ENCODE data around the gene APBB2.
A peak's percentile ranks its signal among the peaks of the same experiment; 100 is the strongest.

The APBB2 gene

DNA sequence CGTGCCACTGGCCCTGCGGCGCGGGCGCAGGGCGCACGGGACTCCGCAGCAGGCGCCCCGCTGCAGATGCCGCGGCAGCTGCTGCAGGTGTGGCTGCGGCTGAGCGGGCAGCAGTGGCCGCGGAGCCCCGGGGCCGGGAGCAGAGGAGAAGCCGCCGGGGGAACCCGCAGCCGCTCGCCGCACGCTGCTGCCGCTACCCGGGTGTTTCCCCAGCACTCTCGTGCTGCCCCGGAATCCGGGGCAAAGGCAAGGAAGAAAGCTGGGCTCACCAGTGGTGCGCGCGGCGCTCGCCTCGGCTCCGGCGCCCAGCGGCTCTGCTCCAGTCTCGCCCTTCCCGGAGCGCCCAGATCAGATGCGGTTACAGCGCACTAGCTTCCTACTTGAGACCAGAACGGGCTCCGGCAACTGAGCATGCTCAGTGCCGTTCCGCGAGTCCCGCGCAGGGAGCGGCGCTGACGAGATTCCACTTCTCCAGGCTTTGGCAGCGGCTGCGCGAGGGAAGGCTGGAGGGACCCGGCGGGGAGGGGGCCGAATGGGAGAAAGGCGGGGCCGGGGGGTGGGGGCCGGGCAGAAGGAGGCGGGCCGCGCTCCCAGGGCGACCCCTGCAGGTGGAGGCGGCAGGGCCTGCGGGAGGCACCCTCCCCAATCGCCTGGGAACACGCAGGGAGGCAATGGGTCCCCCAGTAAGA is at the start of gene APBB2:
TSS of gene APBB2 (minus strand) at position 407 of the 689 bp plus-strand sequence. CDS start 181,288 bp downstream, outside the sequence.
- H3K27me3 Mint-ChIP-seq = peaks cover 78% of the 10 kb centered on the region
- DNase-seq (peak; percentile 66 to 72), ATAC-seq (peak; percentile 73)
- peak within 1 kb of the TSS; percentile 80 to 90 for H3K4me3 Mint-ChIP-seq
- peaks cover 38% of the 10 kb centered on the region for H3K4me1 Mint-ChIP-seq
- peak within 1 kb of the TSS; percentile 54 to 72 for H3K27ac Mint-ChIP-seq
- no peaks in the 10 kb centered on the region for H3K9me3 Mint-ChIP-seq

DNA sequence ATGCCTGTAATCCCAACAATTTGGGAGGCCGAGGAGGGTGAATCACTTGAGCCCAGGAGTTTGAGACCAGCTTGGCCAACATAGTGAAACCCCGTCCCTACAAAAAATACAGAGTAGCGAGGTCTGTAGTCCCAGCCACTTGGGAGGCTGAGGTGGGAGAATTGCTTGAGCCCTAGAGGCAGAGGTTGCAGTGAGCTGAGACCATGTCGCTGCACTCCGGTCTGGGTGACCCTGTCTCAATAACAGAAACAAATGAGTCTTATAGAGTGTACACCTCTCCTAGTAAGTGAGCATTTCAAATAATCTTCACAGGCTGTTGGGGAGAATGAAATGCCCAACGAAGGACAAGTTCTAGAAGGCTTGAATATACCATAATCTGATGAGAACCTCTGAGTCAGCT is 47.9 kb upstream of the APBB2 start:
- Mint-ChIP-seq H3K9me3 (no peaks in the 10 kb centered on the region), H3K4me1 (peaks cover 8% of the 10 kb centered on the region), H3K27ac (no peak overlapping the region), H3K4me3 (no peak overlapping the region), H3K27me3 (peaks cover 48% of the 10 kb centered on the region)
- ATAC-seq = no peak
- DNase-seq = no peak

DNA sequence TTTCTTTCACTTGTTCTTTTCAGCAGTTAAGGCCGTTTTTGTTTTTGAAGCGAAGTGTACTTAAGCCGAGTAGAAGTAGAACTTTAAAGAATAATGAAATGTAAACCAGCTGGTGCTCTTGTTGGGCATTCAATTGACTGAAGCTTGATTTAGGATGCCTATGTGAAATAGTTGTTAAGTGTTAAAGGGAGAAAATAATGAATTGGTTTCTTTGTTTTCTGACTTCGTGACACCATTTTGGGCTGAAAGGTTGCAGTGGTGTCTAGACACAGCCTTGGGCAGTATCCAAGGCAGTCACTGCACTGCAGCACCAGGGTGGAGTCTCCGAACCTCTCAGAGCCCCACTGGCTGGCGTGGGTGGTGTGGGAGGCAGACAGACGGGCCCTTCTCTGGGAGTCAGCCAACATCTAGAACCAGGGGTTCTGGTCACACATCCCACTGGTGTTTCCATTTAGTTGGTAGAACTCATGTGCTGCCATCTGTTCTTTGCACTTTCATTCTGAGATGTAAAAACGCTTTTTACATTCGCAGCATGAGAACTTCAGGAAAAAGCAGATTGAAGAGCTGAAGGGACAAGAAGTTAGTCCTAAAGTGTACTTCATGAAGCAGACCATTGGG is 45.9 kb upstream of the APBB2 start:
- Mint-ChIP-seq H3K27me3 (peaks cover 60% of the 10 kb centered on the region), H3K4me3 (no peak overlapping the region), H3K9me3 (no peaks in the 10 kb centered on the region), H3K27ac (no peak overlapping the region), H3K4me1 (peaks cover 8% of the 10 kb centered on the region)
- no peak for DNase-seq
- no peak for ATAC-seq

DNA sequence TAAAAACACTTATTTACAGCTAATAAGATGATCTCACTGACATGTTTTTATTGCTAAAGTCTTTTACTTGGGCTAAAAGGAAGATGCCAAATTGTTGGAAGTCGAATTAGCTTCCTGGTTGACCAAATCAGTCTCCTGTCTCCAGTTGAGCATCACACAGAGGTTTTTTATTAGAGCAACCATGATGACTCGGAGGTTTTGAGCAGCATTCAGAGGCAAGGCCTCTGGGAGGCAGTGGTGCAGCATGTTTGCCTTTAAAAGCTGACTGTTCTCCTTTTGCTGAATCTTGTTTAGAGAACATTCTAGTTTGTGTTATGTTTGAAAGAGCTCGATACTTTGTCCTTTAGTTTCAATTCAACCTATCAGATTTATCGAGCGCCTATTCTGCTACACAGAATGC is 44.4 kb upstream of the APBB2 start:
- peaks cover 70% of the 10 kb centered on the region for H3K27me3 Mint-ChIP-seq
- H3K4me3 Mint-ChIP-seq = no peak overlapping the region
- peaks cover 8% of the 10 kb centered on the region for H3K4me1 Mint-ChIP-seq
- DNase-seq = no peak
- ATAC-seq = no peak
- H3K27ac Mint-ChIP-seq = no peak overlapping the region
- no peaks in the 10 kb centered on the region for H3K9me3 Mint-ChIP-seq

DNA sequence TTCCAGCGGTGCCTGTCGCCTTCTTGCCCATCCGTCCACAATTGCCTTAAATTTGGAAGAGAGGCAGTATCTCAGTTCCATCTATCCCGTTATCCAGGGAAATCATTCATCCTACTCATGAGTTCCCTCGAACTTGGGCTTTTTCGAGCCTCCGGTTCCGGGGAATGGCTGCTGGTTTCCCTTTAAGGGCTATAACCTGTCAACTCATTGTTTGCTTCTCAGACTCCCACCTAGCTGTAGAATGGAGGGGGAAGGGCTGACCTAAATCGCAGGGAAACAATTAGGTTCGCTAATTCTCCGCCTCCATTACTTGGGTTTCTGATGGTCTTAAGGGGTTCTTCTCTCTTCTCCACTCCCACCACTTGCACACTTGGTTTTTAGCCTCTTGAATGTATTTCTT is 43.6 kb upstream of the APBB2 start:
- ATAC-seq = no peak
- Mint-ChIP-seq H3K4me3 (peak overlapping the region; percentile 66 to 73), H3K27me3 (peaks cover 62% of the 10 kb centered on the region), H3K9me3 (no peaks in the 10 kb centered on the region), H3K4me1 (peaks cover 8% of the 10 kb centered on the region), H3K27ac (peak overlapping the region in 1 of 2 donors; percentile 85)
- DNase-seq = no peak

DNA sequence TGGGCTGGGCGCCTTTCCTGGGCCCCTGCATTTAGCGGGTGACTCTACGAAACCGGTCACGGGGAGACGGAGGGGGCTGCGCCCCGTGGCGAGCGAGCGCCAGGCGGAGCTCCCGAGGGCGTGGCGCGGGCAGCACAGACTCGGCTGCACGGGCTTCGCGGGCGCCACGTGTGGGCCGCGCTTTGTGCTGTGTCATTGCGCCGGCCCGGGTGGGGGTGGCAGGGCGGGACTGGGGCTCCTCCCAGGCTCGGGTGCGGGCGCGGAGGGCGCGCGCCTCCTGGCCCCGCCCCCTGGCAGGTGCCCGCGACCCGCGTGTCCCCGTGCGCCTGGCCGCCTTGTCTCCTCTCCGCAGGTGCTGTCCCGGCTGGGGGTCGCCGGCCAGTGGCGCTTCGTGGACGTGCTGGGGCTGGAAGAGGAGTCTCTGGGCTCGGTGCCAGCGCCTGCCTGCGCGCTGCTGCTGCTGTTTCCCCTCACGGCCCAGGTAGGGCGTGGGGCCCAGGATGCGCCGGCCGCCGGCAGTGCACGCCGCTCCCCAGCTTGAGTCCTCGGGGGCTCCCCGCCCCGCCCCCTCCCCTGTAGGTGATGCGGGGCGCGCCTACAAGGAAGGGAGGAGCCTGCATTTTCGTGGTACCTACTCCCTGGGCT is 43.0 kb upstream of the APBB2 start:
- Mint-ChIP-seq H3K4me1 (peaks cover 8% of the 10 kb centered on the region), H3K4me3 (peak overlapping the region; percentile 66 to 73), H3K9me3 (no peaks in the 10 kb centered on the region), H3K27me3 (peaks cover 62% of the 10 kb centered on the region), H3K27ac (peak overlapping the region in 1 of 2 donors; percentile 85)
- peak; percentile 29 to 31 for DNase-seq
- peak; percentile 79 for ATAC-seq

DNA sequence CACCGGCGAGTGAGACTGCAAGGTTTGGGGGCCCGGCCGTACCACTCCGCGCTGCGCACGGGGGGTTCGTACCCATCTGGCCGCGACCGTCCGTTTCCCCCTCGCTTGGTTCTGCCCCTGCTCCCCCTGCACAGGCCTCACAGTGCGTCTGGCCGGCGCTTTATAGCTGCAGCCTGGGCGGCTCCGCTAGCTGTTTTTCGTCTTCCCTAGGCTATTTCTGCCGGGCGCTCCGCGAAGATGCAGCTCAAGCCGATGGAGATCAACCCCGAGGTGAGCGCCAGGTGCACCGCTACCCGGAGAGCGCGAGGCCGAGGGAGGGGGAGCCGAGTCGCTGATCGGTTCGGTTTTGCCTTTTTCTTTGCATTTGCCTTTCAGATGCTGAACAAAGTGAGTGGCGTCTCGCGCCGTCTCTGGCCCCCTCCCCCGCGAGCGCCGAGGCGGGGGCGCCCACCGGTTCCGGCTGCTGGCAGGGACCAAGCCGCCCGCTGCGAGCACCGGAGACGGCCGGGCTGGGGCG is 42.5 kb upstream of the APBB2 start, which contains the start of gene UCHL1:
TSS of gene UCHL1 (plus strand) at position 189 of the 517 bp plus-strand sequence. CDS start at position 238, 49 bp downstream.
- peak; percentile 66 for ATAC-seq
- peaks cover 8% of the 10 kb centered on the region for H3K4me1 Mint-ChIP-seq
- peak; percentile 34 for DNase-seq
- no peaks in the 10 kb centered on the region for H3K9me3 Mint-ChIP-seq
- H3K27ac Mint-ChIP-seq = peak within 1 kb of the TSS in 1 of 2 donors; percentile 85
- peak within 1 kb of the TSS; percentile 71 to 73 for H3K4me3 Mint-ChIP-seq
- peaks cover 65% of the 10 kb centered on the region for H3K27me3 Mint-ChIP-seq

DNA sequence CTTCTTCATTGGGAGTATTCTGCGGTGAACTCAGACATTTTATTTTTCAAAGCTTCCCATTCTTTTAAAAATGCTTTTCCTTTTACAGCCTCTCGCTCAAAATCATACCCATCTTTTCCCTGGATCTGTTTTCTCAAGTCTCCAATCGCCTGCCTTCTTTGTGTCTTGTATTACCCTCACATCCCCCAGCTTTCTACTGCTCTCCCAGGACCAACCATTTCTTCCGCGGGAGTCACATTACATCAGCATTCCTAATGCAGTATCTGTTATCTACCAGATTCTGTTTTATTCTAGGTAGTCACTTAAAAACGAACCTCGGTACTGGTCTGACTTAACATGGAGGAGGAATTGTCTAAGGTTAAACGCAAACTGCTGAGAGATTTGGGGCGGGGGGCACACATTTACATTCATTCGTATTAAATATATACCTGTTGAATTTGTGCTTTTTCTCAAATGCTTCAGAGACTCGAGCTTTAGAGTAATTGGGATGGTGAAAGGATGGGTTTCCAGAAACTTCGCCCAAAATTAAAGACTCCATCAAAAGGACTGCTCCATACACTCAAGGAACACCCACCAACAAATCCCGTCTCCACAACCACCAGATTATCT is 41.9 kb upstream of the APBB2 start:
- Mint-ChIP-seq H3K27ac (no peak overlapping the region), H3K4me3 (peak overlapping the region in 1 of 2 donors; percentile 71), H3K27me3 (peaks cover 61% of the 10 kb centered on the region), H3K4me1 (peaks cover 8% of the 10 kb centered on the region), H3K9me3 (no peaks in the 10 kb centered on the region)
- ATAC-seq (no peak), DNase-seq (no peak)

DNA sequence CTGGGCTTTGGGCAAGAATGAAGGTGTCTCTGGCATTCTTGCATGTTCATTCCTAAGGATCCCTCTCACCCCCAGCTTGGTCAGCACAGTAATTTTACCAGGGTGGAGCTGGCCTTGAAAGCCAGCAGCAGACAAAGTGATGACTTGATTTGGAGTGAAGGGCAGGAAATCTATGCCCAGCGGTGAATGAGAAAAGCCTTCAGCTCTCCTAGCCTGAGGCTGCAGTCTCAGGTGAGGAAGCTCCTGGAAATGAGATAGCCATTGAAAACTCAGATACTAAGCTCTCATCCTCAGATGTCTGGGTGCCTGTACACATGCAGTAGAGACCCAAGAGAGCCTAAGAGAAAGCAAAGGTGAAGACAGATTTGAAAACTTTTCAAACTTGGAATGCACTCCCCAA is 31.6 kb upstream of the APBB2 start:
- DNase-seq (no peak), ATAC-seq (no peak)
- Mint-ChIP-seq H3K4me3 (no peak overlapping the region), H3K27ac (no peak overlapping the region), H3K9me3 (no peaks in the 10 kb centered on the region), H3K27me3 (peaks cover 14% of the 10 kb centered on the region), H3K4me1 (no peaks in the 10 kb centered on the region)

DNA sequence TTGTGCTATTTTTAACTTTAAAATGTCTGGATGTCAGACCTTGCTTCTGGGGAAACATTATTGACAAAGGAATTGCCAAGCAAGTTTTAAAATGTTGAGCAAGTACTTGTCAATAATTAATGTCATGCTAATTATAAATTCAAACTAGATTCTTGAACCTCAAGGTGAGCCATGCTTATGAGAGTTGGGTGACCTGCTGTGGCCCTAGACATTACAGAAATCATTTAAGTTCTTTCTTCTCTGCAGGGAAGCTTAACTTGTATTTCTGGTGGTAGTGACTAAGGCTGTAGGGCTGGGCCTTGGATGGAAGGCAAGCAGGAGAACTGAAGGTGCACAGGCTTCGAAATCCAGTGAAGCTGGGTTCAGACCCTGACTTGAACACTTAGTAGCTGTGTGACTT is 27.6 kb upstream of the APBB2 start:
- DNase-seq = no peak
- Mint-ChIP-seq H3K27ac (peak overlapping the region in 1 of 2 donors; percentile 59), H3K27me3 (no peaks in the 10 kb centered on the region), H3K9me3 (no peaks in the 10 kb centered on the region), H3K4me1 (no peaks in the 10 kb centered on the region), H3K4me3 (no peak overlapping the region)
- no peak for ATAC-seq

DNA sequence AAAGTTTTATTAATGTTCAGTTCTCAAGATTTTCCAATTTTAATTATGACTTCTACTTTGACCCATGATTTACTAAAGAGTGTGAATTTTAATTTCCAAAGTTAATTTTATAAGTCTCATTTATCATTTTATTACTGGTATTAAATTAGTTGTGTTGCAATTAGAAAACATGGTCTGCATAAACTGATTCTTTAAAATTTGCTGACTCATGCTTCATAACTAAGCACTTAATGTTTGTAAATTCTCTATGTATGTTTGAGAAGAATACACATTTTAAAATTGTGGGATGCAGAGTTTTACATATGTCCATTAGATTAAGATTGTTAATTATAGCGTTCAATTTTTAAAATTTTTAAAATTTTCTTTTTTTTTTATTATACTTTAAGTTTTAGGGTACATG is 22.2 kb upstream of the APBB2 start:
- no peak for DNase-seq
- Mint-ChIP-seq H3K27me3 (no peaks in the 10 kb centered on the region), H3K27ac (no peak overlapping the region), H3K4me3 (no peak overlapping the region), H3K9me3 (no peaks in the 10 kb centered on the region), H3K4me1 (no peaks in the 10 kb centered on the region)
- ATAC-seq = no peak

DNA sequence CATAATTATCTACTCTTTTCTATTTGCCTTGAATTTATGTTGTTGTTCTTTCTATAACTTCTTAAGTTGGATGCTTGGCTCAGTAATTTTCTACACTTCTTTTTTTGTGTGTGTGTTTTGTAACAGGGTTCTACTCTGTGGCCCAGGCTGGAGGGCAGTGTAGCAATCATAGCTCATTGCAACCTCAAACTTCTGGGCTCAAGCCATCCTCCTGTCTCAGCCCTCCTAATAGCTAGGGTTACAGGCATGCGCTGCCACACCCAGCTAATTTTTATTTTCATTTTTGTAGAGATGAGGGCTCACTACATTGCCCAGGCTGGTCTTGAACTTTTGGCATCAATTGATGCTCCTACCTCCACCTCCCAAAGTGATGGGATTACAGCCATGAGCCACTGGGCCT is 21.7 kb upstream of the APBB2 start:
- H3K9me3 Mint-ChIP-seq = no peaks in the 10 kb centered on the region
- no peak overlapping the region for H3K4me3 Mint-ChIP-seq
- H3K27me3 Mint-ChIP-seq = no peaks in the 10 kb centered on the region
- DNase-seq = no peak
- no peaks in the 10 kb centered on the region for H3K4me1 Mint-ChIP-seq
- no peak overlapping the region for H3K27ac Mint-ChIP-seq
- ATAC-seq = no peak

DNA sequence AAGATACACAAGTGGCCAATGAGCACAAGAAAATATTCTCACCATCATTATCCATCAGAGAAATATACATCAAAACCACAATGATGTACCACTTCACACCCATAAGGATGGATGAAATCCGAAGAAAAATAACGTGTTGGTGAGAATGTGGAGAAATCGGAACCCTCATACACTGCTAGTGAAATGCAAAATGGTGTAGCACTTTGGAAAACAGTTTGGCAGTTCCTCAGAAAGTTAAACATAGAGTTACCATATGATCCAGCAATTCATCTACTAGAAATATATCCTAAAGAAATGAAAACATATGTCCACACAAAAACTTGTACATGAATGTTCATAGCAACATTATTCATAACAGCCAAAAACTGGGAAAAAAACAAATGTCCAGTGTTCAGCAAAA is 18.5 kb upstream of the APBB2 start:
- ATAC-seq = no peak
- Mint-ChIP-seq H3K9me3 (no peaks in the 10 kb centered on the region), H3K4me1 (no peaks in the 10 kb centered on the region), H3K27me3 (peaks cover 8% of the 10 kb centered on the region), H3K27ac (no peak overlapping the region), H3K4me3 (no peak overlapping the region)
- DNase-seq = no peak

DNA sequence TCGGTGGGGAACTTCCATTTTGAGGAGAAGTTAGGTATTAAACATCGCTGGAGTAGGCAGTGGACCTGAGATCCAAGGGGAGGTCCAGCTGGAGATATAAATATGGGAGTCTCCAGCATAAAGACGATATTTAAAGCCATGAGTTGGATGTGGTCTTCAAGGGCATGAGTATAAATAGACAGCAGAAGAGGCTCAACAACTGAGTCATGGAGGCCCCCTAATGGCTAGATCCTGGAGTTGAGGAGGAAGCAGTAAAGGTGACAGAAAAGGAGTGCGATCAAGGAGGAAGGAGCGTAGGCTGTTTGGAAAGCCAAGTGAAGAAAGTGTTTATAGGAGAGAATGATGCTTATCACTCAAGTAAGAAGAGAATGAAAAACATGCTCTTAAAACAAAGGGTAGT is 18.1 kb upstream of the APBB2 start:
- Mint-ChIP-seq H3K27ac (no peak overlapping the region), H3K4me3 (no peak overlapping the region), H3K27me3 (peaks cover 13% of the 10 kb centered on the region), H3K4me1 (no peaks in the 10 kb centered on the region), H3K9me3 (no peaks in the 10 kb centered on the region)
- ATAC-seq (no peak), DNase-seq (no peak)

DNA sequence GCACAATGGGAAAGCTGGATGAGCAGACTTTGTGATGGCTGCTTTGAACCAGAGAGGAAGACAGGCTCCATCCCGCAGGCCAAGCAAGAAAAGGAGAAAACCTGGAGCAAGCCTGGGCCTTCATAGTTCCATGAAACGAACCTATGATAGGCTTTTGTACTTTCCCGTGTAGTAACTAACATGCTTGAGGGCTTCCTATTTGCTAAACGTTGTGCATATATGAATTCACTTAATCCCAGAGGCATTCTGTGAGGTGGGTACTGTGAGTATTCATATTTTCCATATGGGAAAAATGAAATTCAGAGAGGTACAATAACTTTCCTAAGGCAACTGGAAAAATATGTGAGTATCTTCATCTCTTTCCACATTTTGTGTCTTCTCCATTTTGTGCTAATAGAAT is 13.6 kb upstream of the APBB2 start:
- DNase-seq (no peak), ATAC-seq (no peak)
- Mint-ChIP-seq H3K9me3 (no peaks in the 10 kb centered on the region), H3K27me3 (peaks cover 24% of the 10 kb centered on the region), H3K4me1 (no peaks in the 10 kb centered on the region), H3K27ac (no peak overlapping the region), H3K4me3 (no peak overlapping the region)

All from stimulated activated naive CD8-positive, alpha-beta T cell treated with anti-CD3 and anti-CD28 coated beads, Interleukin-15, amount 100 ng/mL, for 72 hours (primary cell).